ENCODE measurements around the gene HYLS1. TPM values are rescaled to one million over a fixed set of nuclear protein-coding genes. Genes with fewer than 3 reads are reported as not detected.
A peak's percentile ranks its signal among the peaks of the same experiment; 100 is the strongest.

HYLS1 gene
- total RNA-seq, 1 experiment from 2014 or later: 8.6 TPM

- Mint-ChIP-seq H3K36me3 (ENCODE audit: insufficient read depth in 1 of 3, low read depth in 3 of 3) (peaks cover 5 to 6% (median 5%) of the 10 kb centered on the region in 3 experiments; a peak in 6 of 7 replicates), H3K4me1 (peaks cover 9 to 11% of the 10 kb centered on the region in 2 experiments), H3K27ac (no peak overlapping the region), H3K4me3 (no peak overlapping the region), H3K27me3 (ENCODE audit: low read depth) (peaks cover 2% of the 10 kb centered on the region; the same call in 1 of the 2 replicates), H3K9me3 (peaks cover 14 to 21% of the 10 kb centered on the region in 2 experiments)
- H2BK20ac ChIP-seq (ENCODE audit: low read depth, low read length, poor library complexity, severe bottlenecking): no peak overlapping the region
- H3K9ac ChIP-seq (ENCODE audit: extremely low read depth, insufficient read length, low read length): no peak overlapping the region
- H3T11ph ChIP-seq (ENCODE audit: low read length): no peak overlapping the region
- H4K91ac ChIP-seq (ENCODE audit: insufficient read length, low read depth, low read length): no peak overlapping the region
- H2BK120ac ChIP-seq (ENCODE audit: low read depth, low read length, poor library complexity, severe bottlenecking): no peak overlapping the region
- H3K4me1 ChIP-seq (ENCODE audit: insufficient read depth, low read length): no peaks in the 10 kb centered on the region
- no CpG with 5 or more reads among the region's 2 CpGs for WGBS (ENCODE audit: extremely low coverage, insufficient read length, low lambda C conversion rate)
- no peaks in the 10 kb centered on the region for H3K23me2 ChIP-seq (ENCODE audit: insufficient read length, low read depth, low read length, poor library complexity, severe bottlenecking)
- no peaks in the 10 kb centered on the region for H3K9me3 ChIP-seq (ENCODE audit: control insufficient read depth, low read depth, low read length)
- H2BK15ac ChIP-seq (ENCODE audit: low read depth, low read length): no peak overlapping the region
- H3K23ac ChIP-seq (ENCODE audit: insufficient read length, low read depth, low read length): no peak overlapping the region
- H3K14ac ChIP-seq (ENCODE audit: insufficient read depth, low read length): no peak overlapping the region
- H3K79me1 ChIP-seq (ENCODE audit: insufficient read depth, low read depth, low read length, poor library complexity, severe bottlenecking): no peaks in the 10 kb centered on the region
- H3K27ac ChIP-seq (ENCODE audit: insufficient read length, low read depth, low read length): no peak overlapping the region
- no peaks in the 10 kb centered on the region for H3K27me3 ChIP-seq (ENCODE audit: insufficient read depth, low read length)
- H3K56ac ChIP-seq (ENCODE audit: insufficient read length, low read depth, low read length): no peak overlapping the region
- H3K79me2 ChIP-seq (ENCODE audit: insufficient read depth, low read length): no peaks in the 10 kb centered on the region; the same call in 1 of the 2 replicates
- no peak overlapping the region for H3K4ac ChIP-seq (ENCODE audit: low read depth, low read length)
- no peak overlapping the region for H4K5ac ChIP-seq (ENCODE audit: insufficient read length, low read depth, low read length)
- H2AFZ ChIP-seq (ENCODE audit: low read length): no peak overlapping the region
- H3K18ac ChIP-seq (ENCODE audit: insufficient read length, low read depth, low read length): no peak overlapping the region
- TF ChIP-seq, protein P1, sequence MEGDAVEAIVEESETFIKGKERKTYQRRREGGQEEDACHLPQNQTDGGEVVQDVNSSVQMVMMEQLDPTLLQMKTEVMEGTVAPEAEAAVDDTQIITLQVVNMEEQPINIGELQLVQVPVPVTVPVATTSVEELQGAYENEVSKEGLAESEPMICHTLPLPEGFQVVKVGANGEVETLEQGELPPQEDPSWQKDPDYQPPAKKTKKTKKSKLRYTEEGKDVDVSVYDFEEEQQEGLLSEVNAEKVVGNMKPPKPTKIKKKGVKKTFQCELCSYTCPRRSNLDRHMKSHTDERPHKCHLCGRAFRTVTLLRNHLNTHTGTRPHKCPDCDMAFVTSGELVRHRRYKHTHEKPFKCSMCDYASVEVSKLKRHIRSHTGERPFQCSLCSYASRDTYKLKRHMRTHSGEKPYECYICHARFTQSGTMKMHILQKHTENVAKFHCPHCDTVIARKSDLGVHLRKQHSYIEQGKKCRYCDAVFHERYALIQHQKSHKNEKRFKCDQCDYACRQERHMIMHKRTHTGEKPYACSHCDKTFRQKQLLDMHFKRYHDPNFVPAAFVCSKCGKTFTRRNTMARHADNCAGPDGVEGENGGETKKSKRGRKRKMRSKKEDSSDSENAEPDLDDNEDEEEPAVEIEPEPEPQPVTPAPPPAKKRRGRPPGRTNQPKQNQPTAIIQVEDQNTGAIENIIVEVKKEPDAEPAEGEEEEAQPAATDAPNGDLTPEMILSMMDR (conservative IDR thresholded peaks at IDR 0.05): 0 out of 3 replicates have a peak, but pooled peaks have one; percentile 19
- no peak overlapping the region for H3K4me2 ChIP-seq (ENCODE audit: insufficient read depth, insufficient read length, low read length)
- H2BK12ac ChIP-seq (ENCODE audit: insufficient read length, low read depth, low read length): no peak overlapping the region
- no peak overlapping the region for H4K8ac ChIP-seq (replicated peaks; ENCODE audit: insufficient read length, low read depth, low read length)
- no peaks in the 10 kb centered on the region for H4K20me1 ChIP-seq (ENCODE audit: control insufficient read depth, insufficient read depth, insufficient read length)
- no peak overlapping the region for H2BK5ac ChIP-seq (ENCODE audit: insufficient read length, low read length)
- no peak for DNase-seq
- H2AK5ac ChIP-seq (ENCODE audit: insufficient read length, low read length): no peak overlapping the region
These were observed 17.9 kb upstream of the HYLS1 start for GRCh38 chr11:125869521-125869920.

All from H9 (cell line).